ENCODE results near the gene TASOR2.

The TASOR2 gene

GRCh38 chr10:5658871-5659618 lies 25.6 kb upstream of the TASOR2 start:
- no peak for DNase-seq

- DNase-seq: peak; percentile 35
These were observed 24.7 kb upstream of the TASOR2 start for GRCh38 chr10:5659702-5660528.

GRCh38 chr10:5661043-5661442 lies 23.6 kb upstream of the TASOR2 start:
- no peak for DNase-seq

GRCh38 chr10:5662708-5663579 lies 21.7 kb upstream of the TASOR2 start:
- no peak for DNase-seq

GRCh38 chr10:5663692-5664427 lies 20.8 kb upstream of the TASOR2 start:
- no peak for DNase-seq

- peak; percentile 59 for DNase-seq
These were observed 19.1 kb upstream of the TASOR2 start for GRCh38 chr10:5665373-5666007.

GRCh38 chr10:5666008-5666840 lies 18.4 kb upstream of the TASOR2 start, which contains the start of gene ASB13:
Gene ASB13 (minus strand): TSS chr10:5666595. CDS start chr10:5666551, 44 bp downstream.
- DNase-seq: peak; percentile 48

- no peak for DNase-seq
These were observed 17.6 kb upstream of the TASOR2 start for GRCh38 chr10:5666841-5667630.

- no peak for DNase-seq
These were observed 16.2 kb upstream of the TASOR2 start for GRCh38 chr10:5668429-5668828.

GRCh38 chr10:5669604-5670003 lies 15.0 kb upstream of the TASOR2 start:
- no peak for DNase-seq

- DNase-seq: no peak
These were observed 13.8 kb upstream of the TASOR2 start for GRCh38 chr10:5670662-5671375.

GRCh38 chr10:5678397-5679036 lies 6.1 kb upstream of the TASOR2 start:
- DNase-seq: no peak

- DNase-seq: no peak
These were observed 5.6 kb upstream of the TASOR2 start for GRCh38 chr10:5679037-5679435.

- DNase-seq: peak; percentile 22
These were observed 5.0 kb upstream of the TASOR2 start for GRCh38 chr10:5679606-5680005.

GRCh38 chr10:5681930-5682329 lies 2.7 kb upstream of the TASOR2 start:
- DNase-seq: no peak

GRCh38 chr10:5683065-5683464 lies 1.6 kb upstream of the TASOR2 start:
- no peak for DNase-seq

- peak; percentile 70 for DNase-seq
These were observed 529 bp downstream of the TASOR2 start for GRCh38 chr10:5684971-5685763.

- DNase-seq: peak; percentile 8
These were observed 1.2 kb downstream of the TASOR2 start for GRCh38 chr10:5685764-5686240.
